Glutamatergic neuron (in vitro differentiated cells): ENCODE data around the gene NT5DC4. TPM values are rescaled to one million over a fixed set of nuclear protein-coding genes. Genes with fewer than 3 reads are reported as not detected.

Experiments
- DNase-seq: peaks from one replicate; pipeline ENCODE4 v3.0.0; 2022
- H3K27ac Mint-ChIP-seq: one replicate; pipeline ENCODE4 v1.8.0; 2020; ENCODE audit warnings: mild to moderate bottlenecking, mixed read lengths, inconsistent platforms; ENCODE audit not compliant: unreplicated experiment
- H3K27me3 Mint-ChIP-seq: one replicate; pipeline ENCODE4 v1.8.0; 2020; ENCODE audit warnings: mild to moderate bottlenecking, moderate library complexity, mixed read lengths, inconsistent platforms; ENCODE audit not compliant: unreplicated experiment
- H3K36me3 Mint-ChIP-seq: one replicate; pipeline ENCODE4 v1.8.0; 2020; ENCODE audit warnings: mild to moderate bottlenecking, mixed read lengths, inconsistent platforms; ENCODE audit not compliant: unreplicated experiment
- H3K4me1 Mint-ChIP-seq: one replicate; pipeline ENCODE4 v1.8.0; 2020; ENCODE audit warnings: mild to moderate bottlenecking, low read depth, mixed read lengths, inconsistent platforms; ENCODE audit not compliant: unreplicated experiment
- H3K4me3 Mint-ChIP-seq: one replicate; pipeline ENCODE4 v1.8.0; 2020; ENCODE audit warnings: mild to moderate bottlenecking, mixed read lengths, inconsistent platforms; ENCODE audit not compliant: unreplicated experiment
- H3K9me3 Mint-ChIP-seq: one replicate; pipeline ENCODE4 v1.8.0; 2020; ENCODE audit warnings: mild to moderate bottlenecking, moderate library complexity, mixed read lengths, inconsistent platforms; ENCODE audit not compliant: unreplicated experiment
- total RNA-seq: library from RNA; stranded (reverse); fragmentation: NEBNext Ultra II Directional; extraction: Animal tissue kit (Norgen Biotek cat#: 25700); gene quantifications from one replicate; pipeline ENCODE4 v1.2.1, GENCODE V29; 2021; ENCODE audit not compliant: unreplicated experiment
- TF ChIP-seq, protein P1 (sequence below): fragments of 200-600 bp; sonication (generic); IDR thresholded peaks from one replicate; pipeline ENCODE4 v1.5.0; 2021; ENCODE audit not compliant: partially characterized antibody, unreplicated experiment

Gene NT5DC4
- total RNA-seq, 1 donor from 2014 or later: not detected

DNA sequence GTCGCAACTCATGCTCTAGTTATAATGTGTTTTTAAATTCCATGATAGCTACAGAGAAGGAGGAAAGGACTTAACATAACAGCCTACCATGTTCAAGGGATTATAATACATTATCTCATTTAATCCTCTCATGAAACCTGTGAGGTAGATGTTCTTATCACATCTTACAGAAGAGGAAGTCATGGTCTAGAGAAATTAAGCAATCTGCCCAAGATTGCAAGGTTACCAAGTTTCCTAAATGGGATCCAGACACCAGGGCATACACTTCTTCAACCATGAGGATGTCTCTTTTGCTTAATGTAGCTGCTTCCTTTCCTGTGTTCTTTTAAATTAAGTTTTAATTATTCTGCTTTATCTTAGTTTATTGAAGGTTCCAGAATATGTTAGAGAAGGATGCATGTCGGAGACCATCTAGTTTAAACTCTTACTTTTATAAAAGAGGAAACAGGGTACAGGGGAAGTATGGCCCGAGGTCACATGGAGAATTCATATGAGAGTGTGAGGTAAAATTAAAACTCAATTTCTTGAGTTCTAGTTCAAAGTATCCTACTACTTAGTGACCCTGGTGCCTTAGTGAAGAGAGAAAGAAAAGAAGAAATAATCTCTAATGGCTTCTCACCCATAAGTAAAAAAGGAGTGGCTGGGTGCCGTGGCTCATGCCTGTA, 67.0 kb downstream of the NT5DC4 start:
- H3K27ac Mint-ChIP-seq: no peak overlapping the region
- no peaks in the 10 kb centered on the region for H3K36me3 Mint-ChIP-seq
- TF ChIP-seq, protein P1, sequence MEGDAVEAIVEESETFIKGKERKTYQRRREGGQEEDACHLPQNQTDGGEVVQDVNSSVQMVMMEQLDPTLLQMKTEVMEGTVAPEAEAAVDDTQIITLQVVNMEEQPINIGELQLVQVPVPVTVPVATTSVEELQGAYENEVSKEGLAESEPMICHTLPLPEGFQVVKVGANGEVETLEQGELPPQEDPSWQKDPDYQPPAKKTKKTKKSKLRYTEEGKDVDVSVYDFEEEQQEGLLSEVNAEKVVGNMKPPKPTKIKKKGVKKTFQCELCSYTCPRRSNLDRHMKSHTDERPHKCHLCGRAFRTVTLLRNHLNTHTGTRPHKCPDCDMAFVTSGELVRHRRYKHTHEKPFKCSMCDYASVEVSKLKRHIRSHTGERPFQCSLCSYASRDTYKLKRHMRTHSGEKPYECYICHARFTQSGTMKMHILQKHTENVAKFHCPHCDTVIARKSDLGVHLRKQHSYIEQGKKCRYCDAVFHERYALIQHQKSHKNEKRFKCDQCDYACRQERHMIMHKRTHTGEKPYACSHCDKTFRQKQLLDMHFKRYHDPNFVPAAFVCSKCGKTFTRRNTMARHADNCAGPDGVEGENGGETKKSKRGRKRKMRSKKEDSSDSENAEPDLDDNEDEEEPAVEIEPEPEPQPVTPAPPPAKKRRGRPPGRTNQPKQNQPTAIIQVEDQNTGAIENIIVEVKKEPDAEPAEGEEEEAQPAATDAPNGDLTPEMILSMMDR: no peak
- no peak for DNase-seq
- no peak overlapping the region for H3K4me3 Mint-ChIP-seq
- H3K9me3 Mint-ChIP-seq: no peaks in the 10 kb centered on the region
- no peaks in the 10 kb centered on the region for H3K4me1 Mint-ChIP-seq
- H3K27me3 Mint-ChIP-seq: peaks cover 2% of the 10 kb centered on the region

DNA sequence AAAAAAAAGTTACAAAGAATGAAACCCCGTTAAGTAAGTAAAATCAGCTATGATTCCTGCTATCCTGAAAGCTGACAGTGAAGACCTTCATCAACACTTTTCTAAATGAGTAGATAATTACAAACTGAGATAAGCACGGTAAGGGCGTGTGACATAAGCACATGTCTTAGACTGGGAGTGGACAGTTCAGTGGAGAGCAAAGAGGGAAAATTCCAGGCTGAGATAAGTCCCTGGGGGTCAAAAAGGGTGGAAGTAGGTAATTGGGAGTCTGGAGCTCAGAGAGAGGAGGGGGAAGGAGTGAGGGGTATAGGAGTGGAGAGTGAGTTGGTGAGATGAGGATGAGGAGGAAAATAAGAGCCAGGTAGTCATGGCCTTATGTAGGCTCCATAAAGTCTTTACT, 67.8 kb downstream of the NT5DC4 start:
- DNase-seq: no peak
- Mint-ChIP-seq H3K9me3 (no peaks in the 10 kb centered on the region), H3K4me3 (no peak overlapping the region), H3K27ac (no peak overlapping the region), H3K27me3 (peaks cover 2% of the 10 kb centered on the region), H3K36me3 (no peaks in the 10 kb centered on the region), H3K4me1 (no peaks in the 10 kb centered on the region)
- TF ChIP-seq, protein P1: no peak

Other genes starting within 250 kb of the NT5DC4 start
- 126 TPM for gene TTL, start 238.9 kb upstream of the NT5DC4 start, total RNA-seq
- gene POLR1B, start 178.6 kb upstream of the NT5DC4 start, total RNA-seq: 13.9 TPM
- gene CHCHD5, start 136.4 kb upstream of the NT5DC4 start, total RNA-seq: 24.4 TPM
- 73.0 TPM for gene SLC20A1, start 75.1 kb upstream of the NT5DC4 start, total RNA-seq
- 3.3 TPM for gene CKAP2L, start 43.6 kb downstream of the NT5DC4 start, total RNA-seq
- not detected for gene IL1A, start 63.5 kb downstream of the NT5DC4 start, total RNA-seq
- not detected for gene IL1B, start 115.8 kb downstream of the NT5DC4 start, total RNA-seq
- not detected for gene IL37, start 190.1 kb downstream of the NT5DC4 start, total RNA-seq